HepG2 (cell line): ENCODE results near the gene NUDT3. TPM values are rescaled to one million over a fixed set of nuclear protein-coding genes. Genes with fewer than 3 reads are reported as not detected.

ENCODE experiments used
- ATAC-seq: fragments of 200-7000 bp; cut with Tn5 transposase; 3 replicates; pipeline ENCODE4 v1.9.1; 2020; ENCODE audit warnings: mild to moderate bottlenecking, moderate library complexity
- BruUV-seq: library from RNA; stranded (reverse); fragments of 400-500 nt; replicated peaks from 2 replicates; lab custom pipeline; 2021; lab: Mats Ljungman, UMichigan
- CTCF ChIA-PET: fragments of 300-600 bp; formaldehyde crosslinking; extraction: SDS; loops from one replicate; lab custom pipeline; 2021; ENCODE audit warnings: low total read pairs, inconsistent platforms, low intra/inter-chr PET ratio; lab: Yijun Ruan, JAX
- POLR2A ChIA-PET: fragments of 350-600 bp; sonication (Branson Sonifier 250); formaldehyde crosslinking; loops from one replicate; lab custom pipeline; 2020; ENCODE audit warnings: antibody characterized with exemption, inconsistent platforms; lab: Yijun Ruan, JAX
- DNase-seq: peaks from one replicate; pipeline ENCODE4 v3.0.0-alpha.2; 2015; ENCODE audit warnings: low spot score
- FAIRE-seq: peaks from 3 replicates; lab custom pipeline; 2011; peaks lifted over from hg19 to GRCh38; lab: Jason Lieb, UNC
- H2AFZ ChIP-seq: one replicate; pipeline ENCODE4 v1.6.1; 2011; ENCODE audit warnings: low read length, inconsistent platforms
- H3K27ac ChIP-seq: fragments of 300-600 bp; 3 replicates; pipeline ENCODE4 v1.8.0; 2011; ENCODE audit warnings: mixed run types, mild to moderate bottlenecking, mixed read lengths, low read length, inconsistent platforms; ENCODE audit not compliant: insufficient read depth; ENCODE audit errors: extremely low read length
- H3K27me3 ChIP-seq, 2 experiments: fragments of 200-600 bp in 1 of 2; 2 replicates in 1 of 2; 3 replicates in 1 of 2; pipeline versions ENCODE4 v1.6.0 to v1.8.0; 2011; ENCODE audit warnings: low read length in 2 of 2, mild to moderate bottlenecking in 2 of 2, moderate library complexity in 2 of 2, inconsistent platforms in 1 of 2; ENCODE audit not compliant: insufficient read depth in 2 of 2, control insufficient read depth in 1 of 2
- H3K36me3 ChIP-seq, 2 experiments: fragments of 200-600 bp in 1 of 2; replicated peaks in 1 of 2; 2 replicates in 1 of 2; 3 replicates in 1 of 2; pipeline versions ENCODE4 v1.5.1 to v1.8.0; 2011; ENCODE audit warnings: low read length in 2 of 2, inconsistent platforms in 1 of 2; ENCODE audit not compliant: insufficient read depth in 2 of 2, control insufficient read depth in 1 of 2
- H3K4me1 ChIP-seq: 2 replicates; pipeline ENCODE4 v1.5.1; 2012; ENCODE audit warnings: low read length, inconsistent platforms; ENCODE audit not compliant: insufficient read depth
- H3K4me2 ChIP-seq: 2 replicates; pipeline ENCODE4 v1.6.0; 2011; ENCODE audit warnings: low read depth, low read length, inconsistent platforms
- H3K4me3 ChIP-seq, 3 experiments: fragments of 200-600 bp in 1 of 3; sonication (generic), shearing (Covaris generic) in 1 of 3; replicated peaks in 1 of 3; 2 replicates each; pipeline ENCODE4 v1.5.1; 2011 to 2016; ENCODE audit warnings: low read length in 3 of 3, inconsistent platforms in 2 of 3, low read depth in 2 of 3, mild to moderate bottlenecking in 2 of 3, control low read depth in 1 of 3, mixed read lengths in 1 of 3; ENCODE audit not compliant: insufficient read depth in 1 of 3
- H3K79me2 ChIP-seq: one replicate; pipeline ENCODE4 v1.6.1; 2011; ENCODE audit warnings: low read length, inconsistent platforms; ENCODE audit not compliant: insufficient read depth
- H3K9ac ChIP-seq: 2 replicates; pipeline ENCODE4 v1.6.0; 2011; ENCODE audit warnings: mild to moderate bottlenecking, low read depth, low read length, inconsistent platforms; ENCODE audit not compliant: insufficient read depth
- H3K9me3 ChIP-seq: 2 replicates; pipeline ENCODE4 v1.5.1; 2012; ENCODE audit warnings: mild to moderate bottlenecking, low read length
- H4K20me1 ChIP-seq: 2 replicates; pipeline ENCODE4 v1.6.0; 2011; ENCODE audit warnings: inconsistent platforms, mild to moderate bottlenecking, low read length, moderate library complexity; ENCODE audit not compliant: insufficient read depth
- ATF2 ChIP-seq: sonication (generic); formaldehyde crosslinking; IDR thresholded peaks from 2 replicates; pipeline ENCODE4 v1.4.0; 2020; ENCODE audit warnings: missing genetic modification reagents
- KLF11 ChIP-seq: IDR thresholded peaks from 2 replicates; pipeline ENCODE4 v1.6.1; 2016; ENCODE audit warnings: missing compliant biosample characterization
- NFAT5 ChIP-seq: sonication (generic); formaldehyde crosslinking; IDR thresholded peaks from 2 replicates; pipeline ENCODE4 v1.4.0; 2020; ENCODE audit warnings: missing genetic modification reagents
- NR2F2 ChIP-seq: IDR thresholded peaks from 2 replicates; pipeline ENCODE4 v1.6.1; 2012; ENCODE audit warnings: low read depth, inconsistent platforms, borderline replicate concordance
- SAP130 ChIP-seq: IDR thresholded peaks from 2 replicates; pipeline ENCODE4 v1.6.1; 2016; ENCODE audit warnings: low read depth
- TRAFD1 ChIP-seq: sonication (generic); formaldehyde crosslinking; IDR thresholded peaks from 2 replicates; pipeline ENCODE4 v1.5.1; 2020; ENCODE audit warnings: missing genetic modification reagents, mild to moderate bottlenecking, borderline replicate concordance
- ZKSCAN8 ChIP-seq: IDR thresholded peaks from 2 replicates; pipeline ENCODE4 v1.6.1; 2016; ENCODE audit warnings: borderline replicate concordance, missing genetic modification reagents, missing compliant biosample characterization
- ZNF333 ChIP-seq: sonication (generic); formaldehyde crosslinking; IDR thresholded peaks from 2 replicates; pipeline ENCODE4 v1.4.0; 2020; ENCODE audit warnings: mild to moderate bottlenecking, missing genetic modification reagents, borderline replicate concordance
- ZNF564 ChIP-seq: sonication (generic); formaldehyde crosslinking; IDR thresholded peaks from 2 replicates; pipeline ENCODE4 v1.8.1; 2023; ENCODE audit warnings: mild to moderate bottlenecking, missing genetic modification reagents
- ZNF773 ChIP-seq: sonication (generic); formaldehyde crosslinking; IDR thresholded peaks from 2 replicates; pipeline ENCODE4 v1.4.0; 2020; ENCODE audit warnings: missing genetic modification reagents, borderline replicate concordance
- ZNF850 ChIP-seq: sonication (generic); formaldehyde crosslinking; conservative IDR thresholded peaks from 2 replicates; pipeline ENCODE4 v1.9.0; 2021; ENCODE audit warnings: mild to moderate bottlenecking, missing genetic modification reagents
- WGBS: methylation state at CpG from one replicate; pipeline ENCODE4 v1.1.6; 2017; ENCODE audit warnings: low lambda C conversion rate; 5-methylcytosine and 5-hydroxymethylcytosine counted together
- in situ Hi-C: cut with HindIII; loops from 2 replicates; pipeline ENCODE4 v1.10.0; 2017; ENCODE audit warnings: low pct_unique_long_range_greater_than_20kb; ENCODE audit not compliant: extremely low pct_ligation_motif_present
- intact Hi-C: fragments of 100-400 bp; cut with micrococcal nuclease; formaldehyde crosslinking; loops from one replicate; pipeline ENCODE4 v1.10.0; 2022; ENCODE audit not compliant: unreplicated experiment
- polyA plus RNA-seq, 8 experiments: library from polyadenylated mRNA; depleted of rRNA in 3 of 8; stranded (reverse) in 7 of 8; unstranded in 1 of 8; fragments of >200 nt; fragmentation: Illumina TruSeq in 4 of 8; extraction: Trizol in 4 of 8; gene quantifications; 2 replicates each; pipeline versions ENCODE4 v1.2.1 to v1.2.3, GENCODE V29; 2011 to 2016; ENCODE audit warnings: low read depth in 4 of 8, missing spikeins in 1 of 8, mixed read lengths in 1 of 8; ENCODE audit not compliant: insufficient read depth in 1 of 8
- total RNA-seq, 5 experiments: library from RNA; depleted of rRNA; stranded (reverse); fragments of >200 nt; fragmentation: Illumina TruSeq; extraction: Trizol; gene quantifications; 2 replicates each; pipeline ENCODE4 v1.2.3, GENCODE V29; 2016; ENCODE audit warnings: low read depth in 1 of 5

NUDT3 gene
- total and polyA plus RNA-seq, 2 of the 13 experiments (the other 11 are each of a cell fraction or from before 2014, with no cell fraction given) = 20.2 to 20.6 TPM

- TF ChIP-seq ATF2 (CRISPR knock-in tag) (no peak), ZKSCAN8 (CRISPR knock-in tag) (no peak), ZNF773 (CRISPR knock-in tag) (no peak), ZNF333 (CRISPR knock-in tag) (no peak), KLF11 (no peak), NR2F2 (no peak), SAP130 (no peak)
Observed at GRCh38 chr6:34285448-34286164, 106.9 kb downstream of the NUDT3 start (continued).

GRCh38 chr6:34284563-34285447 lies 107.7 kb downstream of the NUDT3 start:
- Histone ChIP-seq H2AFZ (no peak overlapping the region), H3K36me3 (peaks cover 17 to 38% of the 10 kb centered on the region in 2 experiments; a peak in 4 of 5 replicates), H3K4me2 (no peak overlapping the region)
- TF ChIP-seq ZNF564 (CRISPR knock-in tag) (peak; percentile 93), ZNF850 (CRISPR knock-in tag) (no peak), TRAFD1 (no peak), NFAT5 (CRISPR knock-in tag) (no peak)
- TF ChIP-seq, all 625 proteins: peak for 1
- Histone ChIP-seq H3K4me3 (no peak overlapping the region), H3K9ac (no peak overlapping the region), H3K27ac (no peak overlapping the region), H3K27me3 (no peaks in the 10 kb centered on the region), H3K79me2 (no peaks in the 10 kb centered on the region), H4K20me1 (no peaks in the 10 kb centered on the region), H3K9me3 (no peaks in the 10 kb centered on the region), H3K4me1 (no peaks in the 10 kb centered on the region)
- BruUV-seq = no TSS peak
- POLR2A ChIA-PET = no interaction called here
- CTCF ChIA-PET = no interaction called here
- intact Hi-C loops = no loop called here
- in situ Hi-C loops = no loop called here
- DNase-seq = no peak
- WGBS = 98% methylated on average over 2 of the region's 4 CpGs
- no peak for FAIRE-seq
- no peak for ATAC-seq
